ENCODE measurements around the gene SLC27A2. TPM values are rescaled to one million over a fixed set of nuclear protein-coding genes. Genes with fewer than 3 reads are reported as not detected.

SLC27A2 gene
- total RNA-seq, 1 experiment from 2014 or later: 7.0 TPM

- Histone ChIP-seq H2BK12ac (ENCODE audit: insufficient read length, low read depth, low read length) (no peak overlapping the region), H3K4me1 (ENCODE audit: insufficient read depth, low read length) (no peaks in the 10 kb centered on the region)
Observed at GRCh38 chr15:50149090-50149489, 32.9 kb upstream of the SLC27A2 start.

More at GRCh38 chr15:50149090-50149489, 32.9 kb upstream of the SLC27A2 start:
- TF ChIP-seq CTCF (conservative IDR thresholded peaks at IDR 0.05): no peak
- Histone ChIP-seq H3K79me1 (ENCODE audit: insufficient read depth, low read depth, low read length, poor library complexity, severe bottlenecking) (no peaks in the 10 kb centered on the region), H3K9ac (ENCODE audit: extremely low read depth, insufficient read length, low read length) (no peak overlapping the region), H2AK5ac (ENCODE audit: insufficient read length, low read length) (no peak overlapping the region), H3T11ph (ENCODE audit: low read length) (no peak overlapping the region), H3K79me2 (ENCODE audit: insufficient read depth, low read length) (no peaks in the 10 kb centered on the region), H2BK15ac (ENCODE audit: low read depth, low read length) (no peak overlapping the region), H3K9me3 (ENCODE audit: control insufficient read depth, low read depth, low read length) (no peaks in the 10 kb centered on the region), H4K8ac (replicated peaks; ENCODE audit: insufficient read length, low read depth, low read length) (no peak overlapping the region), H3K18ac (ENCODE audit: insufficient read length, low read depth, low read length) (no peak overlapping the region), H3K23me2 (ENCODE audit: insufficient read length, low read depth, low read length, poor library complexity, severe bottlenecking) (no peaks in the 10 kb centered on the region), H2BK120ac (ENCODE audit: low read depth, low read length, poor library complexity, severe bottlenecking) (no peak overlapping the region), H3K27ac (ENCODE audit: insufficient read length, low read depth, low read length) (no peak overlapping the region), H3K56ac (ENCODE audit: insufficient read length, low read depth, low read length) (no peak overlapping the region), H4K91ac (ENCODE audit: insufficient read length, low read depth, low read length) (no peak overlapping the region), H4K5ac (ENCODE audit: insufficient read length, low read depth, low read length) (no peak overlapping the region), H3K27me3 (ENCODE audit: insufficient read depth, low read length) (no peaks in the 10 kb centered on the region), H3K14ac (ENCODE audit: insufficient read depth, low read length) (no peak overlapping the region), H3K23ac (ENCODE audit: insufficient read length, low read depth, low read length) (no peak overlapping the region), H2AFZ (ENCODE audit: low read length) (no peak overlapping the region), H2BK20ac (ENCODE audit: low read depth, low read length, poor library complexity, severe bottlenecking) (no peak overlapping the region), H2BK5ac (ENCODE audit: insufficient read length, low read length) (no peak overlapping the region), H4K20me1 (ENCODE audit: control insufficient read depth, insufficient read depth, insufficient read length) (no peaks in the 10 kb centered on the region), H3K4me2 (ENCODE audit: insufficient read depth, insufficient read length, low read length) (no peak overlapping the region), H3K4ac (ENCODE audit: low read depth, low read length) (no peak overlapping the region)
- H3K4me1 Mint-ChIP-seq: peaks cover 9 to 10% of the 10 kb centered on the region in 2 experiments
- WGBS (ENCODE audit: extremely low coverage, insufficient read length, low lambda C conversion rate): no CpG with 5 or more reads among the region's 1 CpG
- H3K4me3 Mint-ChIP-seq: no peak overlapping the region
- no peaks in the 10 kb centered on the region for H3K9me3 Mint-ChIP-seq
- no peaks in the 10 kb centered on the region for H3K27me3 Mint-ChIP-seq (ENCODE audit: low read depth)
- DNase-seq: no peak
- no peaks in the 10 kb centered on the region for H3K36me3 Mint-ChIP-seq (ENCODE audit: insufficient read depth in 1 of 3, low read depth in 3 of 3)
- H3K27ac Mint-ChIP-seq: no peak overlapping the region

All from H9 (cell line).